Measurements from ENCODE around the gene LRRN1.
"Not testable (repeated sequence)": the region's sequence is repeated elsewhere in the genome, so short reads cannot be mapped to it uniquely, and the experiment has no call there.

The LRRN1 gene

DNA sequence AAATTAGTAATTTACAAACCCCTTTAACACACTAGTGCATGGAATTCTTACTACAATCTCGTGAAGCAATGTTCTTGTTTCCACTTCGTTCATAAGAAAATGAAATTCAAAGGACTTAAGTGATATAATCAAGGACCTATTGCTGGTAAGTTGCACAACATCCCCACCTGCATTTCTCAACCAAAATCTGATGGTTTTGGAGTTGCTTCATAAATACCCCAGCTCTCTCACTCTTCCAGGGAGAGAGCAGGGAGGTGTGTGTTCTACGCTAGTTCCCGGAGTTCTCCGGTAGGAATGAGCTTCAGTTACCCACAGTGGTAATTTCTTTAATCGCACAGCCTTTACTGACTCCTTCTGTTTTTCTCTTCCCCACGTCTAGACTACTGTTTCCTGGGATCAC lies 81.8 kb downstream of the LRRN1 start:
- TF ChIP-seq, protein P1, sequence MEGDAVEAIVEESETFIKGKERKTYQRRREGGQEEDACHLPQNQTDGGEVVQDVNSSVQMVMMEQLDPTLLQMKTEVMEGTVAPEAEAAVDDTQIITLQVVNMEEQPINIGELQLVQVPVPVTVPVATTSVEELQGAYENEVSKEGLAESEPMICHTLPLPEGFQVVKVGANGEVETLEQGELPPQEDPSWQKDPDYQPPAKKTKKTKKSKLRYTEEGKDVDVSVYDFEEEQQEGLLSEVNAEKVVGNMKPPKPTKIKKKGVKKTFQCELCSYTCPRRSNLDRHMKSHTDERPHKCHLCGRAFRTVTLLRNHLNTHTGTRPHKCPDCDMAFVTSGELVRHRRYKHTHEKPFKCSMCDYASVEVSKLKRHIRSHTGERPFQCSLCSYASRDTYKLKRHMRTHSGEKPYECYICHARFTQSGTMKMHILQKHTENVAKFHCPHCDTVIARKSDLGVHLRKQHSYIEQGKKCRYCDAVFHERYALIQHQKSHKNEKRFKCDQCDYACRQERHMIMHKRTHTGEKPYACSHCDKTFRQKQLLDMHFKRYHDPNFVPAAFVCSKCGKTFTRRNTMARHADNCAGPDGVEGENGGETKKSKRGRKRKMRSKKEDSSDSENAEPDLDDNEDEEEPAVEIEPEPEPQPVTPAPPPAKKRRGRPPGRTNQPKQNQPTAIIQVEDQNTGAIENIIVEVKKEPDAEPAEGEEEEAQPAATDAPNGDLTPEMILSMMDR (conservative IDR thresholded peaks at IDR 0.05; ENCODE audit: low read depth, low read length), result no peak
- H3K4me3 ChIP-seq (ENCODE audit: low read depth, low read length), result no peak overlapping the region
- no peak for DNase-seq (ENCODE audit: low read depth)

DNA sequence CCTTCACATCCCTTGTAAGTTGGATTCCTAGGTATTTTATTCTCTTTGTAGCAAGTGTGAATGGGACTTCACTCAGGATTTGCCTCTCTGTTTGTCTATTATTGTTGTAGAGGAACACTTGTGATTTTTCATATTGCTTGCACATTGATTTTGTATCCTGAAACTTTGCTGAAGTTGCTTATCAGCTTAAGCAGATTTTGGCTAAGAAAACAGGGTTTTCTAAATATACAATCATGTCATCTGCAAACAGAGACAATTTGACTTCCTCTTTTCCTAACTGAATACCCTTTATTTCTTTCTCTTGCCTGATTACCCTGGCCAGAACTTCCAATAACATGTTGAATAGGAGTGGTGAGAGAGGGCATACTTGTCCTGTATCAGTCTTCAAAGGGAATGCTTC lies 88.1 kb downstream of the LRRN1 start:
- H3K4me3 ChIP-seq (ENCODE audit: low read depth, low read length); DNase-seq (ENCODE audit: low read depth): not testable (repeated sequence)

DNA sequence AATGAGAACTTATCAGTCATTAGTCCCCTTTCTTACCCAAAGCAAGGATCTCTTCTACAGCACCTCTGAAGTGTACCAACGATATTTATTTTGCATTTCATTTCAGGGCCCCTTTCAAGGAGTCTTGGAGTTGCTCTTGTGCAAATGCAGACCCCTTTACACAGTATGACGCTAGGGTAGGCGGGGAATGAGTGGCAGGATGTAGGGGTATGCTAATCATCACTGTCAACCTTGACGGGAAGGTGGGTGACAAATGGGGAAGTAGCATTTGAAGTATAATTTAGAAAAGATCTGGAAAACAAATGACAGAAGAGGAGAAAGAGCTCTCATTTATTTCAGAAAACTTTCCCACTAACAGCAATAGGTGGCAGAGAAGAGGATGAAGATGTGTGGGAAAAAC lies 94.4 kb downstream of the LRRN1 start:
- H3K4me3 ChIP-seq (ENCODE audit: low read depth, low read length), result no peak overlapping the region
- TF ChIP-seq, protein P1 (conservative IDR thresholded peaks at IDR 0.05; ENCODE audit: low read depth, low read length), result no peak
- no peak for DNase-seq (ENCODE audit: low read depth)
